ENCODE results near the gene SKOR1. TPM values are rescaled to one million over a fixed set of nuclear protein-coding genes. Genes with fewer than 3 reads are reported as not detected.

The SKOR1 gene
- total RNA-seq, 1 donor: not detected

GRCh38 chr15:67836955-67837354 lies 11.6 kb downstream of the SKOR1 start:
- H3K4me3 ChIP-seq (ENCODE audit: low read depth, low read length): no peak overlapping the region

GRCh38 chr15:67838789-67839332 lies 13.6 kb downstream of the SKOR1 start:
- no peak for TF ChIP-seq CTCF (IDR thresholded peaks at IDR 0.05; ENCODE audit: insufficient read depth, low read depth, low read length)
- DNase-seq (ENCODE audit: low read depth): peak; percentile 38
- H3K4me3 ChIP-seq (ENCODE audit: low read depth, low read length): peak overlapping the region; percentile 97

More at GRCh38 chr15:67836955-67837354, 11.6 kb downstream of the SKOR1 start:
- DNase-seq (ENCODE audit: low read depth): no peak
- TF ChIP-seq CTCF (IDR thresholded peaks at IDR 0.05; ENCODE audit: insufficient read depth, low read depth, low read length): no peak

GRCh38 chr15:67839499-67839928 lies 14.2 kb downstream of the SKOR1 start:
- peak overlapping the region; percentile 97 for H3K4me3 ChIP-seq (ENCODE audit: low read depth, low read length)
- no peak for TF ChIP-seq CTCF (IDR thresholded peaks at IDR 0.05; ENCODE audit: insufficient read depth, low read depth, low read length)
- DNase-seq (ENCODE audit: low read depth): peak; percentile 43

DNA sequence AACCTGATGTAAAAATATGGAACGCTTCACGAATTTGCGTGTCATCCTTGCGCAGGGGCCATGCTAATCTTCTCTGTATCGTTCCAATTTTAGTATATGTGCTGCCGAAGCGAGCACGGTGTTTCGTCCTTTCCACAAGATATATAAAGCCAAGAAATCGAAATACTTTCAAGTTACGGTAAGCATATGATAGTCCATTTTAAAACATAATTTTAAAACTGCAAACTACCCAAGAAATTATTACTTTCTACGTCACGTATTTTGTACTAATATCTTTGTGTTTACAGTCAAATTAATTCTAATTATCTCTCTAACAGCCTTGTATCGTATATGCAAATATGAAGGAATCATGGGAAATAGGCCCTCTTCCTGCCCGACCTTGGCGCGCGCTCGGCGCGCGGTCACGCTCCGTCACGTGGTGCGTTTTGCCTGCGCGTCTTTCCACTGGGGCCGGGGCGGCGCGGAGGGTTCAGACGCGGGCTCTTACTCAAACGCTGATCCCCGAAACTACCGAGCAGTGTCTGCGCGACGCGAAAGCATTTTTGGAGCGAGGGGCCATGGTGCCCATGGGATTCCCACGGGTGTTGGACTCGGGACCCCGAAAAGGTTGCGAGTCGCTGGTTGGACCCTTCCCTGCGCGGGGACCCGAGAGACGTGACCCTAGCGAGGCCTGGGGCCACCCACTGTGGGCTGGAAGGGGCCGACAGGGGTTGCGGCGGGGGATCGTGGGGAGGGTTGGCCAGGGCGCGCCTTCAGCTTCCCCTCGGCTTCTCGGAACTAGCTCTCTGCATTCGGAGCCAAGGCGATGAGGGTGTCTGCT lies 14.8 kb downstream of the SKOR1 start, which contains the start of gene RNU6-1:
Gene RNU6-1 (minus strand): TSS at position 117 of the 820 bp plus-strand sequence.
- no peak for TF ChIP-seq CTCF (IDR thresholded peaks at IDR 0.05; ENCODE audit: insufficient read depth, low read depth, low read length)
- peak within 1 kb of the TSS; percentile 97 for H3K4me3 ChIP-seq (ENCODE audit: low read depth, low read length)
- DNase-seq (ENCODE audit: low read depth): peak; percentile 93

- peak; percentile 47 for DNase-seq (ENCODE audit: low read depth)
- H3K4me3 ChIP-seq (ENCODE audit: low read depth, low read length): peak overlapping the region; percentile 97
- TF ChIP-seq CTCF (IDR thresholded peaks at IDR 0.05; ENCODE audit: insufficient read depth, low read depth, low read length): no peak
These were observed 15.6 kb downstream of the SKOR1 start for GRCh38 chr15:67840749-67841512.

DNA sequence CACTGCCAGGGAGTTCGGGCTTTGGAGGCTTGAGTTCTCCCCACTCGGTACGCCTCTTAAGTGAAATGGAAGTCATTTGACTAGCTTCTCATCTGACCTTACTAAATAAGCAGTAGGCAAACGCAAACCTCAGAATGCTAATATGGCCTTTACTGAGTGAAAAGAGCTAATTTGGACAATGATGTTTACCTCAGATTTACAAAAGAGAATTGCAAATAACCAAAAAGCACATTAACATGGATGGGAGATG lies 16.1 kb downstream of the SKOR1 start:
- no peak overlapping the region for H3K4me3 ChIP-seq (ENCODE audit: low read depth, low read length)
- TF ChIP-seq CTCF (IDR thresholded peaks at IDR 0.05; ENCODE audit: insufficient read depth, low read depth, low read length): no peak
- DNase-seq (ENCODE audit: low read depth): no peak
